Progenitor cell of endocrine pancreas (in vitro differentiated cells): ENCODE measurements around the gene MAML3. TPM values are rescaled to one million over a fixed set of nuclear protein-coding genes. Genes with fewer than 3 reads are reported as not detected.

ENCODE experiments used
- DNase-seq: peaks from one replicate; pipeline ENCODE4 v3.0.0; 2021; ENCODE audit warnings: low spot score; ENCODE audit not compliant: unreplicated experiment
- H3K27ac Mint-ChIP-seq: 2 replicates; pipeline ENCODE4 v1.8.0; 2021; ENCODE audit warnings: mild to moderate bottlenecking, moderate library complexity, mixed read lengths
- H3K27me3 Mint-ChIP-seq: 2 replicates; pipeline ENCODE4 v1.8.0; 2021; ENCODE audit warnings: mixed read lengths
- H3K36me3 Mint-ChIP-seq: 2 replicates; pipeline ENCODE4 v1.8.0; 2022; ENCODE audit warnings: mixed read lengths; ENCODE audit not compliant: insufficient read depth
- H3K4me1 Mint-ChIP-seq: 2 replicates; pipeline ENCODE4 v1.8.0; 2021; ENCODE audit warnings: low read depth, mixed read lengths
- H3K4me3 Mint-ChIP-seq: 2 replicates; pipeline ENCODE4 v1.8.0; 2021; ENCODE audit warnings: low read depth, mild to moderate bottlenecking, moderate library complexity, mixed read lengths
- H3K9me3 Mint-ChIP-seq: 2 replicates; pipeline ENCODE4 v1.8.0; 2021; ENCODE audit warnings: low read depth, mixed read lengths
- total RNA-seq: library from RNA; stranded (reverse); gene quantifications from 2 replicates; pipeline ENCODE4 v1.2.1, GENCODE V29; 2021
- TF ChIP-seq, protein P1 (sequence below): fragments of 200-600 bp; sonication (generic); IDR thresholded peaks from one replicate; pipeline ENCODE4 v1.5.0; 2021; ENCODE audit warnings: antibody characterized with exemption, mild to moderate bottlenecking; ENCODE audit not compliant: unreplicated experiment

MAML3 gene
- total RNA-seq, 1 donor from 2014 or later, result 48.5 TPM

DNA sequence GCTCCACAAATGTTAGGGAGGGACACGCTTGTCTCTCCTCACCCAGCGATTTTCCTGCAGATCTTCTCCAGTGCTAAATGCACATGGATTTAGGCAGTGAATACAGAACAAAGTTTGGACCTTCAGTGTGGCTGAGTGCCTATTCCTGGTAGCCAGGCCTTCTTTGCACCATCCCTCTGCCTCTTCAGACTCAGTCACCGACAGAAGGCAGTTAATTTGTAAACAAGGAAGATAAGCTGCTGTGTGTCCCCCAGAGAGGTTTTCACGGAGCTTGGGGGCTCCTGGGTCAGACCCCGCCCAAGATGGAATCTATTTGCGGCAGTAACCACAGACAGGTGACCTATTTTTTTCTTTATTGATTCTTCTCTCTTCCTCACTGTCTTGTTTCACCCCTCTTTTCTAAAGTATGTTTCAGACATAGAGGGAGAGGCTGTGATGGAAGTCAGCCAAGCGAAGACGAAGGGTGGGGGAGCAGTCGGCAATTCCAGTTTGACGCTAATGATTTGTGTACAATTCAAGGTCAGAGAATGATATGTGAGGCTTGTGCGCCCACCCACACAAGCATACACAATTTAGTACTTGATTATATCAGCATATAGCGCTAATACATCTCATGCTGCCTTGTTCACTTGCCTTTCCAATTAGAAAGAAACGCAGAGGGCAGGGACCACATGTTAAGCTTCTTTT lies 287.6 kb downstream of the MAML3 start:
- H3K4me1 Mint-ChIP-seq, result peaks cover 16% of the 10 kb centered on the region
- H3K4me3 Mint-ChIP-seq, result no peak overlapping the region
- H3K9me3 Mint-ChIP-seq, result no peaks in the 10 kb centered on the region
- peaks cover 7% of the 10 kb centered on the region for H3K36me3 Mint-ChIP-seq
- peak overlapping the region; percentile 73 for H3K27ac Mint-ChIP-seq
- DNase-seq, result no peak
- H3K27me3 Mint-ChIP-seq, result no peaks in the 10 kb centered on the region
- TF ChIP-seq, protein P1, sequence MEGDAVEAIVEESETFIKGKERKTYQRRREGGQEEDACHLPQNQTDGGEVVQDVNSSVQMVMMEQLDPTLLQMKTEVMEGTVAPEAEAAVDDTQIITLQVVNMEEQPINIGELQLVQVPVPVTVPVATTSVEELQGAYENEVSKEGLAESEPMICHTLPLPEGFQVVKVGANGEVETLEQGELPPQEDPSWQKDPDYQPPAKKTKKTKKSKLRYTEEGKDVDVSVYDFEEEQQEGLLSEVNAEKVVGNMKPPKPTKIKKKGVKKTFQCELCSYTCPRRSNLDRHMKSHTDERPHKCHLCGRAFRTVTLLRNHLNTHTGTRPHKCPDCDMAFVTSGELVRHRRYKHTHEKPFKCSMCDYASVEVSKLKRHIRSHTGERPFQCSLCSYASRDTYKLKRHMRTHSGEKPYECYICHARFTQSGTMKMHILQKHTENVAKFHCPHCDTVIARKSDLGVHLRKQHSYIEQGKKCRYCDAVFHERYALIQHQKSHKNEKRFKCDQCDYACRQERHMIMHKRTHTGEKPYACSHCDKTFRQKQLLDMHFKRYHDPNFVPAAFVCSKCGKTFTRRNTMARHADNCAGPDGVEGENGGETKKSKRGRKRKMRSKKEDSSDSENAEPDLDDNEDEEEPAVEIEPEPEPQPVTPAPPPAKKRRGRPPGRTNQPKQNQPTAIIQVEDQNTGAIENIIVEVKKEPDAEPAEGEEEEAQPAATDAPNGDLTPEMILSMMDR, result no peak

DNA sequence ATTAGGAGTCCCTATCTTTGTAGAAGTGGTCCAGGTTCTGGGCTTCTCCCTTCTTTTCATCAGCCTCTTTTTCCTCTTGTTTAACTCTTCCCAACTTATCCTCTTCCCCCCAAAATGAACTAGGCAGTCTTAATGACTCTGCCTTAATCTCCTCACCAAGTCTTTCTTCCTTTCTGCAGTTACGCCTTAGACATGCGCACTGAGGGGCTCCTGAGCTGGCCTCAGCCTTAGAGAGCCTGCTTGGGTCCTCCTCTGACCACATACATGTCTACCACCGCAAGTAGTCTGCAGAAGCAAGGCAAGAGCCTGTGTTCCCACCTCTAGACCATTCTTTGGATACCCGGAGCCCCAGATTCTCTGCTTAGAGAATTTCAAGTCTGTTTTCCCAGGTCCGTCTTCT lies 288.4 kb downstream of the MAML3 start:
- Mint-ChIP-seq H3K36me3 (peaks cover 9% of the 10 kb centered on the region), H3K4me3 (peak overlapping the region; percentile 23), H3K27me3 (no peaks in the 10 kb centered on the region), H3K27ac (peak overlapping the region; percentile 38), H3K4me1 (peaks cover 16% of the 10 kb centered on the region), H3K9me3 (no peaks in the 10 kb centered on the region)
- TF ChIP-seq, protein P1, result no peak
- no peak for DNase-seq

DNA sequence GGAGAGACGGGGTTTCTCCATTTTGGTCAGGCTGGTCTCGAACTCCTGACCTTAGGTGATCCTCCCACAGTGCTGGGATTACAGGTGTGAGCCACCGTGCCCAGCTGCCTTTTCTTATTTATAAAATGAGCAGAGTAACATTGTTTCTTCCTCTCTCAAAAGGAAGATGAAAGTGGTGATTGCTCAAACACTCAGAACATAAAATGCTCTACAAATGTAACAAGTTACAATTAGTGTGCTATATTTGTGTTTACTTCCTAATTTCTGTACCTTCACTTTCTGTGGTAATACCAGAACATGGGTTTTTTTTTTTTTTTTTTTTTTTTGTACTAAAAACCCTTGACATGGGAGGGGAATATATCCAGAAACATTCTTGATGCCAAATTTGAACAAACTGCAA lies 290.5 kb downstream of the MAML3 start:
- Mint-ChIP-seq H3K27me3 (no peaks in the 10 kb centered on the region), H3K36me3 (peaks cover 15% of the 10 kb centered on the region), H3K4me3 (no peak overlapping the region), H3K27ac (no peak overlapping the region), H3K4me1 (peaks cover 16% of the 10 kb centered on the region), H3K9me3 (peaks cover 2% of the 10 kb centered on the region)
- DNase-seq, result no peak
- TF ChIP-seq, protein P1, result no peak

GRCh38 chr4:139861471-139861870 lies 292.5 kb downstream of the MAML3 start:
- Mint-ChIP-seq H3K27me3 (no peaks in the 10 kb centered on the region), H3K4me1 (peaks cover 20% of the 10 kb centered on the region), H3K4me3 (no peak overlapping the region), H3K27ac (no peak overlapping the region), H3K36me3 (peaks cover 15% of the 10 kb centered on the region), H3K9me3 (peaks cover 2% of the 10 kb centered on the region)
- no peak for DNase-seq
- TF ChIP-seq, protein P1, result peak; percentile 13

GRCh38 chr4:139860435-139861024 lies 293.5 kb downstream of the MAML3 start:
- Mint-ChIP-seq H3K27ac (peak overlapping the region; percentile 10), H3K27me3 (no peaks in the 10 kb centered on the region), H3K4me3 (no peak overlapping the region), H3K36me3 (peaks cover 19% of the 10 kb centered on the region), H3K4me1 (peaks cover 21% of the 10 kb centered on the region), H3K9me3 (peaks cover 2% of the 10 kb centered on the region)
- DNase-seq, result no peak
- TF ChIP-seq, protein P1, result no peak
